ENCODE data around the gene PDE4B.
A peak's percentile ranks its signal among the peaks of the same experiment; 100 is the strongest.

Gene PDE4B

DNA sequence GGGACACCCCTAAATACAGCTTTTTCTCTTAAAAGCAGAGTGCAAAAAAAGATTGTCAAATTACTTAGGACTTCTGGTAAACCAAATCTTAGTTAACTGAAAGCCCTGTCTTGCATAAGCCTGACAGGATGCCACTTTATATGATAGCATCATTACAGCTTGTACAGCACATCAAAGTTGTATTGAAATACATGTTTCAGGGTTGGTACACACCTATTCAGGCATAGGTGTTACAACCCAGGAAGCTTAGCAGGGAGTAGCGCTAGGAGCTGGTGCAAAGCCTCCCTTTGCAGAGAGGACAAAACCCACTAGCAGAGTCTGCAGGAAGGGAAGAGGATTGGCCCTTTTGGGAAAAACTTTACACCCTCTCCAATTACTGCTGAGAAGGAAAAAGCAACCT is 482.4 kb downstream of the PDE4B start:
- TF ChIP-seq CTCF (IDR thresholded peaks at IDR 0.05; ENCODE audit: borderline replicate concordance, control extremely low read depth, extremely low read depth, insufficient read depth, missing control alignments) = no peak
- in situ Hi-C loops (cut with MboI; ENCODE audit: low sequenced_read_pairs, unreplicated experiment) = no loop called here
- no peak for DNase-seq (ENCODE audit: low spot score)

DNA sequence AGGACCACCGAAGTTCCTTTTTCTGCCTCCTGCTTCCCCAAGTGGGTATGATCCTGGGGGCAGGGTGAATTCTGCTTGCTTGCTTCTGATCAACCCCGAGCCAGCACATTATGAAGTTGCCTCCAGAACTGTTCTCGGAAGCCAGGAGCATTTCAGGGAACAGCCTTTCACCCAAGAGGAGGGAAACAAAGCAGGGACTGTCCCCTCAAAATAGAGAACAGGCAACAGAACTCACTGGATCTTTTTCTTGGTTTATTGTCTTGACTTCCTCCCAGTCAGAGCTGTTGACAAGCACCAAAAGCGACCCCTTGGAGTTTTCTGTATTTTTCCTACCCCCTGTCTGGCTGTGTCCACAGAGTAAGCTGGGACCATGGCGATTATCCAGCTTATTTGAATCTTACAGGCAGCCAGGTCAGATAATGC is 482.9 kb downstream of the PDE4B start:
- in situ Hi-C loops (cut with MboI; ENCODE audit: low sequenced_read_pairs, unreplicated experiment) = no loop called here
- DNase-seq (ENCODE audit: low spot score) = no peak

DNA sequence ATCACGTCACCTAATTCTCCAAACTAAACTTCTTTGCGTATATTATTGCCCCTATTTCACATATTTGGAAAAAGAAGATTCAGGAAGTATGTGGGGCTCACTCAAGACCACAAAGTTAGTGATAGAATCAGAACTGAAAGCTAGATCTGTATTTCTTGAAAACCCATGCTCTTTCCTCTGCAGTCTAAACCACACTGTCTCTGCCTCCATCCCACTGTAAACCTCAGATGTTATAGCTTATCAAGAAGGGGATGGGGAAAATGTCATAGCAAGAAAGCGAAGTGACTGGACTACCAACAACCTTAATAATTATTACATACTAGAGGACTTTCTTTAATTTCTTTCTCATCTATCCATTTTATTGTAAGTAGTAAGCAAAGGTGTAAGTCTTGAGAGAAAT is 483.5 kb downstream of the PDE4B start:
- in situ Hi-C loops (cut with MboI; ENCODE audit: low sequenced_read_pairs, unreplicated experiment) = no loop called here
- TF ChIP-seq CTCF (IDR thresholded peaks at IDR 0.05; ENCODE audit: borderline replicate concordance, control extremely low read depth, extremely low read depth, insufficient read depth, missing control alignments) = no peak
- peak; percentile 45 for DNase-seq (ENCODE audit: low spot score)

More for the DNA sequence above, 482.9 kb downstream of the PDE4B start:
- no peak for TF ChIP-seq CTCF (IDR thresholded peaks at IDR 0.05; ENCODE audit: borderline replicate concordance, control extremely low read depth, extremely low read depth, insufficient read depth, missing control alignments)

- DNase-seq (ENCODE audit: low spot score) = no peak
- TF ChIP-seq CTCF (IDR thresholded peaks at IDR 0.05; ENCODE audit: borderline replicate concordance, control extremely low read depth, extremely low read depth, insufficient read depth, missing control alignments) = no peak
- in situ Hi-C loops (cut with MboI; ENCODE audit: low sequenced_read_pairs, unreplicated experiment) = no loop called here
Observed at GRCh38 chr1:66278260-66279021, 485.7 kb downstream of the PDE4B start.

- in situ Hi-C loops (cut with MboI; ENCODE audit: low sequenced_read_pairs, unreplicated experiment) = no loop called here
- no peak for DNase-seq (ENCODE audit: low spot score)
- no peak for TF ChIP-seq CTCF (IDR thresholded peaks at IDR 0.05; ENCODE audit: borderline replicate concordance, control extremely low read depth, extremely low read depth, insufficient read depth, missing control alignments)
Observed at GRCh38 chr1:66281808-66282207, 489.1 kb downstream of the PDE4B start.

- in situ Hi-C loops (cut with MboI; ENCODE audit: low sequenced_read_pairs, unreplicated experiment) = no loop called here
- DNase-seq (ENCODE audit: low spot score) = peak; percentile 54
- no peak for TF ChIP-seq CTCF (IDR thresholded peaks at IDR 0.05; ENCODE audit: borderline replicate concordance, control extremely low read depth, extremely low read depth, insufficient read depth, missing control alignments)
Observed at GRCh38 chr1:66282343-66282852, 489.7 kb downstream of the PDE4B start.

Data from GM13976 (cell line).